Measurements from ENCODE around the gene COMMD1. TPM values are rescaled to one million over a fixed set of nuclear protein-coding genes. Genes with fewer than 3 reads are reported as not detected.

The COMMD1 gene
- polyA plus RNA-seq, 1 donor from 2014 or later: 69.1 TPM

DNA sequence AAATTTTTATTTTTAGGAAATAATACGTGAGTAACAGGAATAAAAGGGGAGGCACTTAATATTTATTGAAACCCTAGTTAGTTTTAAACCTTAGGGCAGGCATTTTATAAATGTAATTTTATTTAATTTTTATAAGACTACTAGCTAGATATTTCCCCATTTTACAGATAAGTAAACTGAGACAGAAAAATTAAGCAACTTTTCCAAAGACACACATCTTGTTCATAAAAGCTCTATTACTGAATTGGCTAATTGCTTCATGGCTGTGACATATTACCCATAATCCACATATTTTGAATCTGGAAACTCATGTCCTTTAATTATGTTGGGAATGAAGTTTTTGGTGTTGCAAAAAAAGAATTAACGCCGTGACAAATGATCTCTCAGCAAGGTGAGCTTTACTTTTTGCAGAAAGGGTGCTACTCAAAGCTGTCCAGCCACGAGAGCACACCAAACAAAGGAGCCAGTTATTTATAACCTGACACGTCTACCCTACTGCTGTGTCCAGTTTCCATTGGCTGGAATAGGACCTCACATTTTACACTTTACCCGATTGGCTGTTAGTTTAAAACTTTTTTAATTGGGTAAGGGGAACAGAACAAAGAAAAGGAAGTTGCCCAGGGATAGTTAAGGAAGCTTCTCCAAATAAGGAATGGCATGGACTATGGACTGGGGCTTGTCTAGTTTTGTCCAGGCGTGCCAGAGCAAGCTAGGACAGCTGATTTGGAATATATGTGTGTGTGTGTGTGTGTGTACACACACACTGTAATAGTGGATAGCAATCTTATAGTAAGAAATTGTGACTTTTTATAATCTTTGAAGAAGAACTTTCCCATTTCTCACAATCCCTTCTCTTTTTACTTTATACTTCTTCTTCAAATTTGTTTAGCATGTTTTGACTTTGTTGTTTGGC lies 54.2 kb downstream of the COMMD1 start:
- Histone ChIP-seq H3K9me2 (ENCODE audit: insufficient read depth, low read length) (no peaks in the 10 kb centered on the region), H3K4me3 (ENCODE audit: low read length) (no peak overlapping the region), H4K20me1 (ENCODE audit: insufficient read depth) (no peaks in the 10 kb centered on the region), H3K79me2 (replicated peaks; ENCODE audit: insufficient read depth, low read length) (no peaks in the 10 kb centered on the region), H3K27ac (ENCODE audit: low read length) (no peak overlapping the region), H2AFZ (ENCODE audit: low read depth, low read length) (no peak overlapping the region), H3K4me2 (ENCODE audit: low read length) (no peak overlapping the region), H3K27me3 (ENCODE audit: insufficient read depth, low read depth, low read length) (no peaks in the 10 kb centered on the region), H3F3A (ENCODE audit: insufficient read depth, low read length, poor library complexity, severe bottlenecking) (no peaks in the 10 kb centered on the region), H3K36me3 (ENCODE audit: insufficient read depth, low read length) (no peaks in the 10 kb centered on the region), H3K9me3 (ENCODE audit: low read length) (no peaks in the 10 kb centered on the region), H3K9ac (ENCODE audit: low read length) (no peak overlapping the region)
- TF ChIP-seq, protein P1, sequence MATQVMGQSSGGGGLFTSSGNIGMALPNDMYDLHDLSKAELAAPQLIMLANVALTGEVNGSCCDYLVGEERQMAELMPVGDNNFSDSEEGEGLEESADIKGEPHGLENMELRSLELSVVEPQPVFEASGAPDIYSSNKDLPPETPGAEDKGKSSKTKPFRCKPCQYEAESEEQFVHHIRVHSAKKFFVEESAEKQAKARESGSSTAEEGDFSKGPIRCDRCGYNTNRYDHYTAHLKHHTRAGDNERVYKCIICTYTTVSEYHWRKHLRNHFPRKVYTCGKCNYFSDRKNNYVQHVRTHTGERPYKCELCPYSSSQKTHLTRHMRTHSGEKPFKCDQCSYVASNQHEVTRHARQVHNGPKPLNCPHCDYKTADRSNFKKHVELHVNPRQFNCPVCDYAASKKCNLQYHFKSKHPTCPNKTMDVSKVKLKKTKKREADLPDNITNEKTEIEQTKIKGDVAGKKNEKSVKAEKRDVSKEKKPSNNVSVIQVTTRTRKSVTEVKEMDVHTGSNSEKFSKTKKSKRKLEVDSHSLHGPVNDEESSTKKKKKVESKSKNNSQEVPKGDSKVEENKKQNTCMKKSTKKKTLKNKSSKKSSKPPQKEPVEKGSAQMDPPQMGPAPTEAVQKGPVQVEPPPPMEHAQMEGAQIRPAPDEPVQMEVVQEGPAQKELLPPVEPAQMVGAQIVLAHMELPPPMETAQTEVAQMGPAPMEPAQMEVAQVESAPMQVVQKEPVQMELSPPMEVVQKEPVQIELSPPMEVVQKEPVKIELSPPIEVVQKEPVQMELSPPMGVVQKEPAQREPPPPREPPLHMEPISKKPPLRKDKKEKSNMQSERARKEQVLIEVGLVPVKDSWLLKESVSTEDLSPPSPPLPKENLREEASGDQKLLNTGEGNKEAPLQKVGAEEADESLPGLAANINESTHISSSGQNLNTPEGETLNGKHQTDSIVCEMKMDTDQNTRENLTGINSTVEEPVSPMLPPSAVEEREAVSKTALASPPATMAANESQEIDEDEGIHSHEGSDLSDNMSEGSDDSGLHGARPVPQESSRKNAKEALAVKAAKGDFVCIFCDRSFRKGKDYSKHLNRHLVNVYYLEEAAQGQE (IDR thresholded peaks at IDR 0.05; ENCODE audit: borderline replicate concordance): no peak
- TF ChIP-seq MXI1 (conservative IDR thresholded peaks at IDR 0.05; ENCODE audit: poor library complexity, severe bottlenecking) (no peak), RAD21 (conservative IDR thresholded peaks at IDR 0.05) (no peak), EZH2 (IDR thresholded peaks at IDR 0.05; ENCODE audit: borderline replicate concordance, insufficient read depth, low read length, poor library complexity, severe bottlenecking) (no peak), EP300 (conservative IDR thresholded peaks at IDR 0.05; ENCODE audit: poor library complexity, severe bottlenecking) (no peak), SMC3 (conservative IDR thresholded peaks at IDR 0.05; ENCODE audit: poor library complexity) (no peak), POLR2AphosphoS5 (IDR thresholded peaks at IDR 0.05) (no peak), TAF1 (IDR thresholded peaks at IDR 0.05; ENCODE audit: low read depth) (no peak)
- TF ChIP-seq, protein P2, sequence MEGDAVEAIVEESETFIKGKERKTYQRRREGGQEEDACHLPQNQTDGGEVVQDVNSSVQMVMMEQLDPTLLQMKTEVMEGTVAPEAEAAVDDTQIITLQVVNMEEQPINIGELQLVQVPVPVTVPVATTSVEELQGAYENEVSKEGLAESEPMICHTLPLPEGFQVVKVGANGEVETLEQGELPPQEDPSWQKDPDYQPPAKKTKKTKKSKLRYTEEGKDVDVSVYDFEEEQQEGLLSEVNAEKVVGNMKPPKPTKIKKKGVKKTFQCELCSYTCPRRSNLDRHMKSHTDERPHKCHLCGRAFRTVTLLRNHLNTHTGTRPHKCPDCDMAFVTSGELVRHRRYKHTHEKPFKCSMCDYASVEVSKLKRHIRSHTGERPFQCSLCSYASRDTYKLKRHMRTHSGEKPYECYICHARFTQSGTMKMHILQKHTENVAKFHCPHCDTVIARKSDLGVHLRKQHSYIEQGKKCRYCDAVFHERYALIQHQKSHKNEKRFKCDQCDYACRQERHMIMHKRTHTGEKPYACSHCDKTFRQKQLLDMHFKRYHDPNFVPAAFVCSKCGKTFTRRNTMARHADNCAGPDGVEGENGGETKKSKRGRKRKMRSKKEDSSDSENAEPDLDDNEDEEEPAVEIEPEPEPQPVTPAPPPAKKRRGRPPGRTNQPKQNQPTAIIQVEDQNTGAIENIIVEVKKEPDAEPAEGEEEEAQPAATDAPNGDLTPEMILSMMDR (IDR thresholded peaks at IDR 0.05; ENCODE audit: poor library complexity, severe bottlenecking): no peak

DNA sequence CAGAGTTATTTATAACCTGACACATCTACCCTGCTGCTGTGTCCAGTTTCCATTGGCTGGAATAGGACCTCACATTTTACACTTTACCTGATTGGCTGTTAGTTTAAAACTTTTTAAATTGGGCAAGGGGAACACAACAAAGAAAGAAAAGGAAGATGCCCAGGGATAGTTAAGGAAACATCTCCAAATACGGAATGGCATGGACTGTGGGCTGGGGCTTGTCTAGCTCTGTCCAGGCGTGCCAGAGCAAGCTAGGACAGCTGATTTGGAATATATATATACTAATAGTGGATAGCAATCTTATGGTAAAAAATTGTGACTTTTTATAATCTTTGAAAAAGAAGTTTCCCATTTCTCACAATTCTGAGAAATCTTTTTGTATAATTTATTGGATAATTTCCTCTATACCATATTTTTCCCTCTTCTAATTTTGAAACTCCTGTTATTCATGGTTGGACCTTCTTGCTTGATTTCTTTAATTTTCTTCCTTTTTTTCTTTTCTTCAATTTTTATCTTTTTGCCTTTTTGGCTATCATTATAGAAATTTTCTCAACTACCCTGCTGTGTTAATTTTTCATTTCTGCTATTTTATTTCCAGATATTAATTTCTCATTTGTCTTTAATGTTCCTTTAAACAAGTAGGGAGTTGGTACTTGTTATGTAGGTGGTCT lies 55.9 kb downstream of the COMMD1 start:
- no peaks in the 10 kb centered on the region for H4K20me1 ChIP-seq (ENCODE audit: insufficient read depth)
- H3K27me3 ChIP-seq (ENCODE audit: insufficient read depth, low read depth, low read length): no peaks in the 10 kb centered on the region

More for the DNA sequence above, 55.9 kb downstream of the COMMD1 start:
- TF ChIP-seq, protein P2 (IDR thresholded peaks at IDR 0.05; ENCODE audit: poor library complexity, severe bottlenecking): no peak
- TF ChIP-seq MXI1 (conservative IDR thresholded peaks at IDR 0.05; ENCODE audit: poor library complexity, severe bottlenecking): no peak
- no peaks in the 10 kb centered on the region for H3F3A ChIP-seq (ENCODE audit: insufficient read depth, low read length, poor library complexity, severe bottlenecking)
- H3K36me3 ChIP-seq (ENCODE audit: insufficient read depth, low read length): no peaks in the 10 kb centered on the region
- H3K9ac ChIP-seq (ENCODE audit: low read length): no peak overlapping the region
- H3K79me2 ChIP-seq (replicated peaks; ENCODE audit: insufficient read depth, low read length): no peaks in the 10 kb centered on the region
- H3K27ac ChIP-seq (ENCODE audit: low read length): no peak overlapping the region
- H3K9me2 ChIP-seq (ENCODE audit: insufficient read depth, low read length): no peaks in the 10 kb centered on the region
- H3K4me3 ChIP-seq (ENCODE audit: low read length): no peak overlapping the region
- no peak overlapping the region for H2AFZ ChIP-seq (ENCODE audit: low read depth, low read length)
- no peaks in the 10 kb centered on the region for H3K9me3 ChIP-seq (ENCODE audit: low read length)
- H3K4me2 ChIP-seq (ENCODE audit: low read length): no peak overlapping the region
